HFF-Myc (cell line): ENCODE results near the gene LGALS7B.
A peak's percentile ranks its signal among the peaks of the same experiment; 100 is the strongest.
"Not testable (repeated sequence)": the region's sequence is repeated elsewhere in the genome, so short reads cannot be mapped to it uniquely, and the experiment has no call there.

ENCODE experiments used
- DNase-seq: peaks from one replicate; pipeline ENCODE4 v3.0.0-alpha.2; 2011; ENCODE audit warnings: low read depth; ENCODE audit errors: extremely low read depth
- H3K4me3 ChIP-seq: replicated peaks from 2 replicates; pipeline ENCODE4 v1.5.1; 2011; ENCODE audit warnings: low read depth, mild to moderate bottlenecking, control low read depth, low read length
- TF ChIP-seq, protein P1 (sequence below): IDR thresholded peaks from 2 replicates; pipeline ENCODE4 v1.5.1; 2012; ENCODE audit warnings: mild to moderate bottlenecking, low read depth, low read length, control low read depth; ENCODE audit errors: missing control alignments

LGALS7B gene

DNA sequence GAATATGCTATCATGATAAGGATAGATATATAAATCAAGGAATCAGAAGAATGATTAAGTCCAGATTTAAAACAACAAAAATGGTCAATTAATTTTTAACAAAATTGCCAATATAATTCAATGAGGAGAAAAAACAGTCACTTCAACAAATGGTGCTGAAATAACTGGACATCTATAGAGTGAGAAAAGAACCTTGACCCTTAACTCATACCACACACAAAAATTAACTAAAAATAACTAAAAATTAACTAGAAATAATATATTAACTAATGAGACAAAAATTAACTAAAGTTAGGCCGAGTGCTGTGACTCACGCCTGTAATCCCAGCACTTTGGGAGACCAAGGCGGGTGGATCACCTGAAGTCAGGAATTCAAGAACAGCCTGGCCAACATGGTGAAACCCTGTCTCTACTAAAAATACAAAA, 25.2 kb upstream of the LGALS7B start:
- DNase-seq, result no peak
- H3K4me3 ChIP-seq, result no peak overlapping the region
- TF ChIP-seq, protein P1, sequence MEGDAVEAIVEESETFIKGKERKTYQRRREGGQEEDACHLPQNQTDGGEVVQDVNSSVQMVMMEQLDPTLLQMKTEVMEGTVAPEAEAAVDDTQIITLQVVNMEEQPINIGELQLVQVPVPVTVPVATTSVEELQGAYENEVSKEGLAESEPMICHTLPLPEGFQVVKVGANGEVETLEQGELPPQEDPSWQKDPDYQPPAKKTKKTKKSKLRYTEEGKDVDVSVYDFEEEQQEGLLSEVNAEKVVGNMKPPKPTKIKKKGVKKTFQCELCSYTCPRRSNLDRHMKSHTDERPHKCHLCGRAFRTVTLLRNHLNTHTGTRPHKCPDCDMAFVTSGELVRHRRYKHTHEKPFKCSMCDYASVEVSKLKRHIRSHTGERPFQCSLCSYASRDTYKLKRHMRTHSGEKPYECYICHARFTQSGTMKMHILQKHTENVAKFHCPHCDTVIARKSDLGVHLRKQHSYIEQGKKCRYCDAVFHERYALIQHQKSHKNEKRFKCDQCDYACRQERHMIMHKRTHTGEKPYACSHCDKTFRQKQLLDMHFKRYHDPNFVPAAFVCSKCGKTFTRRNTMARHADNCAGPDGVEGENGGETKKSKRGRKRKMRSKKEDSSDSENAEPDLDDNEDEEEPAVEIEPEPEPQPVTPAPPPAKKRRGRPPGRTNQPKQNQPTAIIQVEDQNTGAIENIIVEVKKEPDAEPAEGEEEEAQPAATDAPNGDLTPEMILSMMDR, result no peak

DNA sequence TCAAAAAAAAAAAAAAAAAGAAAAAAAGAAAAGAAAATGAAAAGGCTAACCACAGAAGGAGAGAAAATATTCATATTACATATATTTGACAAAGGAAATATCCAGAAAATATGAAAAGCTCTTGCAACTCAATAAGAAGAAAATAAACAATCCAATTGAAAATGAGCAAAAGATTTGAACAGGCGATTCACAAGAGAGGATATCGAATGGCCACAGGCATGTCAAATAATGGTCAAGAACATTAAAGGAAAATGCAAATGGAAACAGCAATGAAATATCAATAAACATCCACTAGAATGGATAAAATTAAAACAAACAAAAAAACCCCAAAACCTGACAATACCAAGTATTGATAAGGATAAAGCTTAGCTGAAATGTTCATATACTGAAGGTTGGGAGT, 23.8 kb upstream of the LGALS7B start:
- TF ChIP-seq, protein P1, result no peak
- no peak for DNase-seq
- H3K4me3 ChIP-seq, result no peak overlapping the region

DNA sequence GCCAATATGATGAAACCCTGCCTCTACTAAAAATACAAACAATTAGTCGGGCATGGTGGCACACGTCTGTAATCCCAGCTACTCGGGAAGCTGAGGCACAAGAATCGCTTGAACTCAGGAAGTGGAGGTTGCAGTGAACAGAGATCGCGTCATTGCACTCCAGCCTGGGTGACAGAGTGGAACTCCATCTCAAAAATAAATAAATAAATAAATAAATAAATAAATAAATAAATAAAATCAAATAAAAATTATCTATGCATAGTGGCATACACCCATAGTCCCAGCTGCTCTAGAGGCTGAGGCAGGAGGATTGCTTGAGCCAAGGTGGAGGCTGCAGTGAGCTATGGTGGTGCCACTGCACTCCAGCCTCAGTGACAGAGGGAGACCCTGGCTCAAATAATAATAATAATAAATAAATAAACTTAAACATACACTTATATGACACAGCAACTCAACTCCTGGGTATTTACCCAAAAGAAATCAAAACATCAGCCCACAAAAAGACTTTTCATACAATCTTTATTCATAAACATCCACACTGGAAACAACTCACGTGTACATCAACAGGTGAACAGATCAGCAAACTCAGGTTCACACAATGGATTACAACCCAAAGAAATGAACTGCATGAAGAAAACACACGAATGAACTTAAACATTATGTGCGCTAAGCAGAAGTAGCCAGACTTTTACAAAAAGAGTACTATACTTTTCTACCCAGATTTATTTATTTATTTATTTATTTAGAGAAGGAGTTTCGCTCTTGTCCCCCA, 22.5 kb upstream of the LGALS7B start:
- TF ChIP-seq, protein P1, result no peak
- no peak overlapping the region for H3K4me3 ChIP-seq
- DNase-seq, result no peak

- DNase-seq, result no peak
- no peak overlapping the region for H3K4me3 ChIP-seq
- TF ChIP-seq, protein P1, result peak; percentile 61
Measured at GRCh38 chr19:38769635-38770211, 19.3 kb upstream of the LGALS7B start.

DNA sequence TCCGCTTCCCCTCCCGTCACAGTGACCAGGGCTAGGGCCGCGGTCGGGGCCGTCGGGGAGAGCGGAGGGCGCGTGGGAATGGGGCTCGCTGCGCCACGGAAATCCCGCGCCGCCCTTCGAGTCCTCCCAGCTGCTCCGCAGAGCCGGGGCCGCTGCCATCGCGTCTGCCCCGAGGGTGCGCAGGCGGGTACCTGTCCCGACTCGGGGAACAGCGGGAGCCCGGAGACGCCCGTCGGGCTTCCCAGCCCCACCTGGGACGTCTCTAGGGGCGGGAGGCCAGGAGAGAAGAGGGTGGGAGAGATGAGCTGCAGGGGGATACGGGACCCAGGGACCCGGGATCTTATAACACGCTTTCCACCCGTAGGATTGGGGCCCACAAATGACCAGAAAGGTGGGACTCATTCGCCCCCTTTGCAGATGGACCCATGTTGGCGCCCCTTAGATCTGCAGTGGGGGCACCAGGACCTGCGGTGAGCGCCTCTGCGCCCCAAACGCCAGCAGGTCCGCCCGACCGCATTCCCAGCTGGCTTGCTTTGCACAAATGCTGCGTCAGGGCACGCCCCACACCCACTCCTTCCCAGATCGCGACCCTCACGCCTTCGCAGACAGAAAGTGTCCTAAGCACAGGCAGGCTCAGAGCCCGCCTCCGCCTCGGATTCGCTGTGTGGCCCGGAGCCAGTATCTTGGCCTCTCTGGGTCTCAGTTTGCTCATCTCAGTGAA, 18.6 kb upstream of the LGALS7B start:
- not testable (repeated sequence) for DNase-seq, H3K4me3 ChIP-seq

- not testable (repeated sequence) for H3K4me3 ChIP-seq, DNase-seq
Measured at GRCh38 chr19:38770949-38771275, 18.1 kb upstream of the LGALS7B start.

- DNase-seq, H3K4me3 ChIP-seq: not testable (repeated sequence)
Measured at GRCh38 chr19:38771569-38771968, 17.4 kb upstream of the LGALS7B start.

GRCh38 chr19:38773469-38774177, 15.4 kb upstream of the LGALS7B start, which contains the start of gene LGALS7:
LGALS7 (minus strand) TSS chr19:38773517; CDS start chr19:38773492, 25 bp downstream.
- TF ChIP-seq, protein P1, result no peak
- no peak for DNase-seq
- H3K4me3 ChIP-seq, result no peak within 1 kb of the TSS
